Endothelial cell of umbilical vein (primary cell): Measurements from ENCODE around the gene SPEF1. TPM values are rescaled to one million over a fixed set of nuclear protein-coding genes. Genes with fewer than 3 reads are reported as not detected.

ENCODE experiments used
- BruUV-seq: library from RNA; stranded (reverse); fragments of 400-500 nt; replicated peaks from 2 replicates; lab custom pipeline; 2021; lab: Mats Ljungman, UMichigan
- CTCF ChIA-PET: fragments of 300-600, 350-600 bp; sonication (Branson Sonifier 250); formaldehyde crosslinking; loops from one replicate; lab custom pipeline; 2021; ENCODE audit warnings: antibody characterized with exemption, inconsistent platforms; lab: Charles Lee
- POLR2A ChIA-PET: fragments of 300-600, 350-600 bp; sonication (Branson Sonifier 250); formaldehyde crosslinking; loops from one replicate; lab custom pipeline; 2021; ENCODE audit warnings: antibody characterized with exemption, inconsistent platforms; lab: Charles Lee
- DNase-seq: peaks from one replicate; pipeline ENCODE4 v3.0.0-alpha.2; 2011; ENCODE audit warnings: low read depth, low spot score
- FAIRE-seq: peaks from 2 replicates; lab custom pipeline; 2011; peaks lifted over from hg19 to GRCh38; lab: Jason Lieb, UNC
- H2AFZ ChIP-seq: 2 replicates; pipeline ENCODE4 v1.6.0; 2012; ENCODE audit warnings: low read depth, low read length, control low read depth, inconsistent platforms
- H3K27ac ChIP-seq: 2 replicates; pipeline ENCODE4 v1.5.1; 2011; ENCODE audit warnings: low read depth, mild to moderate bottlenecking, control low read depth, low read length, moderate library complexity; ENCODE audit not compliant: insufficient read depth
- H3K27me3 ChIP-seq, 2 experiments: 2 replicates each; pipeline versions ENCODE4 v1.6.0 to v1.6.1; 2011; ENCODE audit warnings: low read length in 2 of 2, mixed read lengths in 1 of 2; ENCODE audit not compliant: control insufficient read depth in 2 of 2, insufficient read depth in 2 of 2
- H3K36me3 ChIP-seq, 2 experiments: 2 replicates in 1 of 2; 3 replicates in 1 of 2; pipeline ENCODE4 v1.5.1; 2011; ENCODE audit warnings: low read length in 2 of 2, mild to moderate bottlenecking in 1 of 2, moderate library complexity in 1 of 2; ENCODE audit not compliant: control insufficient read depth in 2 of 2, insufficient read depth in 2 of 2; ENCODE audit errors: extremely low read depth in 1 of 2
- H3K4me1 ChIP-seq: 3 replicates; pipeline ENCODE4 v1.5.1; 2011; ENCODE audit warnings: mild to moderate bottlenecking, low read length; ENCODE audit not compliant: control insufficient read depth, insufficient read depth; ENCODE audit errors: extremely low read depth
- H3K4me2 ChIP-seq: 2 replicates; pipeline ENCODE4 v1.6.1; 2011; ENCODE audit warnings: low read length, control low read depth, mixed read lengths; ENCODE audit not compliant: insufficient read depth
- H3K4me3 ChIP-seq, 3 experiments: fragments of 200-600 bp in 1 of 3; sonication (generic), shearing (Covaris generic) in 1 of 3; replicated peaks in 1 of 3; 2 replicates each; pipeline ENCODE4 v1.5.1; 2011 to 2016; ENCODE audit warnings: control low read depth in 3 of 3, low read length in 3 of 3, mild to moderate bottlenecking in 2 of 3, inconsistent platforms in 1 of 3, low read depth in 1 of 3, moderate library complexity in 1 of 3; ENCODE audit not compliant: insufficient read depth in 1 of 3
- H3K79me2 ChIP-seq: 2 replicates; pipeline ENCODE4 v1.6.0; 2012; ENCODE audit warnings: low read length, inconsistent platforms; ENCODE audit not compliant: control insufficient read depth, insufficient read depth
- H3K9ac ChIP-seq: replicated peaks from 2 replicates; pipeline ENCODE3; 2011; ENCODE audit warnings: low read length, control low read depth; ENCODE audit not compliant: insufficient read depth; ENCODE audit errors: extremely low read depth
- H3K9me1 ChIP-seq: replicated peaks from 3 replicates; pipeline ENCODE4 v1.6.0; 2011; ENCODE audit warnings: mild to moderate bottlenecking, low read length; ENCODE audit not compliant: control insufficient read depth, insufficient read depth; ENCODE audit errors: extremely low read depth
- H3K9me3 ChIP-seq: replicated peaks from 2 replicates; pipeline ENCODE4 v1.5.1; 2012; ENCODE audit warnings: low read length, inconsistent platforms; ENCODE audit not compliant: control insufficient read depth, insufficient read depth
- H4K20me1 ChIP-seq: replicated peaks from 2 replicates; pipeline ENCODE3; 2011; ENCODE audit warnings: mild to moderate bottlenecking, low read length; ENCODE audit not compliant: control insufficient read depth, insufficient read depth; ENCODE audit errors: extremely low read depth
- CTCF ChIP-seq, 2 donors: IDR thresholded peaks; 1 replicate in 1 of 2; 2 replicates in 1 of 2; pipeline ENCODE4 v1.5.1; 2011; ENCODE audit warnings: low read length in 2 of 2, mild to moderate bottlenecking in 2 of 2, moderate library complexity in 2 of 2, control low read depth in 1 of 2, inconsistent platforms in 1 of 2, low read depth in 1 of 2; ENCODE audit not compliant: insufficient read depth in 1 of 2; ENCODE audit errors: extremely low read depth in 1 of 2
- EZH2 ChIP-seq: IDR thresholded peaks from 2 replicates; pipeline ENCODE4 v1.6.1; 2012; ENCODE audit warnings: borderline replicate concordance, low read depth, mild to moderate bottlenecking, moderate library complexity, low read length, inconsistent platforms; ENCODE audit not compliant: severe bottlenecking
- FOS ChIP-seq: IDR thresholded peaks from 2 replicates; pipeline ENCODE4 v1.6.1; 2011; ENCODE audit warnings: mild to moderate bottlenecking, low read length, moderate library complexity, borderline replicate concordance; ENCODE audit not compliant: insufficient read depth
- GATA2 ChIP-seq: IDR thresholded peaks from 2 replicates; pipeline ENCODE4 v1.7.0; 2011; ENCODE audit warnings: low read depth, mild to moderate bottlenecking, moderate library complexity, mixed read lengths, low read length; ENCODE audit not compliant: insufficient read length, insufficient read depth
- JUN ChIP-seq: IDR thresholded peaks from 2 replicates; pipeline ENCODE4 v1.6.1; 2011; ENCODE audit warnings: borderline replicate concordance, low read depth; ENCODE audit not compliant: insufficient read length, insufficient read depth
- MAX ChIP-seq: IDR thresholded peaks from 2 replicates; pipeline ENCODE4 v1.6.1; 2011; ENCODE audit not compliant: insufficient read depth, insufficient read length
- MYC ChIP-seq: IDR thresholded peaks from one replicate; pipeline ENCODE4 v1.6.1; 2011; ENCODE audit warnings: mild to moderate bottlenecking, low read depth, low read length
- POLR2A ChIP-seq: IDR thresholded peaks from 2 replicates; pipeline ENCODE4 v1.6.1; 2012; ENCODE audit warnings: low read depth, mild to moderate bottlenecking, control low read depth, low read length
- POLR2AphosphoS5 ChIP-seq: IDR thresholded peaks from 2 replicates; pipeline ENCODE4 v1.6.1; 2012; ENCODE audit warnings: low read depth, mild to moderate bottlenecking, control low read depth, low read length, moderate library complexity; ENCODE audit not compliant: insufficient read depth
- dilution Hi-C: fragments of 300-500 bp; cut with MboI; formaldehyde crosslinking; loops from one replicate; pipeline ENCODE4 v1.15.0; 2019; ENCODE audit warnings: low sequenced_read_pairs; ENCODE audit not compliant: extremely low pct_ligation_motif_present
- intact Hi-C: fragments of 100-400 bp; cut with micrococcal nuclease; formaldehyde crosslinking; loops from one replicate; pipeline ENCODE4 v1.10.0; 2022
- polyA plus RNA-seq, 4 experiments: library from polyadenylated mRNA; depleted of rRNA in 3 of 4; stranded (reverse) in 3 of 4; unstranded in 1 of 4; fragments of >200 nt; gene quantifications; 2 replicates each; pipeline versions ENCODE4 v1.2.1 to v1.2.3, GENCODE V29; 2011 to 2012; ENCODE audit warnings: missing spikeins in 1 of 4
- total RNA-seq: library from RNA; stranded (reverse); gene quantifications from 2 replicates; pipeline ENCODE4 v1.2.3, GENCODE V29; 2021

SPEF1 gene
- total and polyA plus RNA-seq, 2 donors (not counting 3 experiments of a cell fraction or from before 2014, with no cell fraction given): 0.07 to 0.44 TPM

- dilution Hi-C loops: no loop called here
- peak; percentile 92 to 100 for TF ChIP-seq CTCF (IDR thresholded peaks at IDR 0.05; ENCODE audit: extremely low read depth in 1 of 2, insufficient read depth in 1 of 2, low read depth in 1 of 2, low read length in 2 of 2)
- TF ChIP-seq EZH2: no peak
- TF ChIP-seq POLR2AphosphoS5: peak; percentile 87
- TF ChIP-seq MAX: no peak
- TF ChIP-seq MYC: no peak
- TF ChIP-seq GATA2: no peak
- no peak for TF ChIP-seq FOS
- TF ChIP-seq POLR2A: peak; percentile 81
- peak; percentile 49 for TF ChIP-seq JUN
These were observed 39.0 kb upstream of the SPEF1 start, which contains the start of gene AP5S1 for GRCh38 chr20:3820048-3820900. Gene AP5S1, plus strand, starts transcription at chr20:3820547. Its CDS starts 1,571 bp downstream, at chr20:3822118.

More at GRCh38 chr20:3820048-3820900, 39.0 kb upstream of the SPEF1 start, which contains the start of gene AP5S1:
- H3K4me3 ChIP-seq: peak within 1 kb of the TSS; percentile 50 to 86 (median 55)
- DNase-seq (peak; percentile 96), FAIRE-seq (peak; percentile 96)
- H3K4me1 ChIP-seq: peaks cover 7% of the 10 kb centered on the region
- POLR2A ChIA-PET: interaction anchor here (0.5 to 1.7 kb wide), 8 partner anchors 15 to 265 kb away, joined by 3 to 5 read pairs (median 4); partner anchors contain the start of gene CDC25B
- H3K9me1 ChIP-seq: no peaks in the 10 kb centered on the region
- peak within 1 kb of the TSS; percentile 43 for H2AFZ ChIP-seq
- CTCF ChIA-PET: interaction anchor here (0.7 to 5.1 kb wide), 23 partner anchors 9 to 265 kb away, joined by 3 to 214 read pairs (median 5); partner anchors contain the start of genes ADISSP, CDC25B, CENPB and SPEF1
- H3K79me2 ChIP-seq: peaks cover 4% of the 10 kb centered on the region
- H3K27me3 ChIP-seq: no peaks in the 10 kb centered on the region
- H3K9me3 ChIP-seq: no peaks in the 10 kb centered on the region
- H4K20me1 ChIP-seq: no peaks in the 10 kb centered on the region
- intact Hi-C loops: loop anchor here (1.0 to 2.0 kb wide), 8 partner anchors 9 to 194 kb away; partner anchors contain the start of genes CDC25B, CENPB, MAVS and PANK2
- H3K4me2 ChIP-seq: peak within 1 kb of the TSS; percentile 92
- peak within 1 kb of the TSS; percentile 94 for H3K9ac ChIP-seq
- H3K36me3 ChIP-seq: peaks cover 2 to 14% of the 10 kb centered on the region in 2 experiments
- BruUV-seq: TSS peak; percentile 68
- peak within 1 kb of the TSS; percentile 84 for H3K27ac ChIP-seq
